HG03045 (cell line): Measurements from ENCODE around the gene BRSK2.

Source experiments
- ATAC-seq: cut with Tn5 transposase; IDR thresholded peaks from one replicate; pipeline ENCODE4 v1.9.1; 2021; ENCODE audit warnings: mild to moderate bottlenecking, moderate library complexity; ENCODE audit not compliant: unreplicated experiment

Gene BRSK2

GRCh38 chr11:1394936-1395772 is 5.4 kb downstream of the BRSK2 start:
- ATAC-seq = no peak

GRCh38 chr11:1395773-1396374 is 6.1 kb downstream of the BRSK2 start:
- no peak for ATAC-seq

- no peak for ATAC-seq
These were observed 6.7 kb downstream of the BRSK2 start for GRCh38 chr11:1396375-1396841.

GRCh38 chr11:1397146-1397861 is 7.6 kb downstream of the BRSK2 start:
- ATAC-seq = no peak

- ATAC-seq = no peak
These were observed 8.3 kb downstream of the BRSK2 start for GRCh38 chr11:1397862-1398527.

- no peak for ATAC-seq
These were observed 8.9 kb downstream of the BRSK2 start for GRCh38 chr11:1398528-1399235.

GRCh38 chr11:1399386-1400316 is 9.9 kb downstream of the BRSK2 start:
- no peak for ATAC-seq

- ATAC-seq = no peak
These were observed 10.8 kb downstream of the BRSK2 start for GRCh38 chr11:1400317-1401170.

GRCh38 chr11:1401171-1401445 is 11.4 kb downstream of the BRSK2 start:
- no peak for ATAC-seq

- ATAC-seq = no peak
These were observed 12.0 kb downstream of the BRSK2 start for GRCh38 chr11:1401656-1402221.

GRCh38 chr11:1402355-1403077 is 12.8 kb downstream of the BRSK2 start:
- no peak for ATAC-seq

GRCh38 chr11:1403078-1403620 is 13.4 kb downstream of the BRSK2 start:
- ATAC-seq = no peak

- ATAC-seq = no peak
These were observed 14.2 kb downstream of the BRSK2 start for GRCh38 chr11:1403721-1404460.

GRCh38 chr11:1404461-1405185 is 14.9 kb downstream of the BRSK2 start:
- no peak for ATAC-seq

GRCh38 chr11:1405186-1406020 is 15.7 kb downstream of the BRSK2 start:
- no peak for ATAC-seq
